Measurements from ENCODE around the gene ERRFI1. TPM values are rescaled to one million over a fixed set of nuclear protein-coding genes. Genes with fewer than 3 reads are reported as not detected.
A peak's percentile ranks its signal among the peaks of the same experiment; 100 is the strongest.

The ERRFI1 gene
- total RNA-seq, 4 donors from 2014 or later, result 59.9 to 133 (median 85.0) TPM

- intact Hi-C loops (cut with DNase I), result no loop called here
- Histone ChIP-seq H3K27me3 (no peaks in the 10 kb centered on the region), H3K4me1 (peaks cover 45 to 56% of the 10 kb centered on the region in 2 donors), H3K4me3 (replicated peaks in 1 of 3) (peak overlapping the region; percentile 23 to 98 (median 96)), H3K27ac (peak overlapping the region; percentile 91 to 98 (median 94)), H3K9me3 (no peaks in the 10 kb centered on the region), H3K36me3 (no peaks in the 10 kb centered on the region)
- peak; percentile 16 to 18 for DNase-seq
- no peak for TF ChIP-seq CTCF (IDR thresholded peaks at IDR 0.05)
- TF ChIP-seq POLR2A (IDR thresholded peaks at IDR 0.05), result no peak
- WGBS, 2 donors, result 0% methylated on average over 2 to 8 of the region's 69 CpGs
Observed at GRCh38 chr1:8025671-8026144, 401 bp downstream of the ERRFI1 start.

DNA sequence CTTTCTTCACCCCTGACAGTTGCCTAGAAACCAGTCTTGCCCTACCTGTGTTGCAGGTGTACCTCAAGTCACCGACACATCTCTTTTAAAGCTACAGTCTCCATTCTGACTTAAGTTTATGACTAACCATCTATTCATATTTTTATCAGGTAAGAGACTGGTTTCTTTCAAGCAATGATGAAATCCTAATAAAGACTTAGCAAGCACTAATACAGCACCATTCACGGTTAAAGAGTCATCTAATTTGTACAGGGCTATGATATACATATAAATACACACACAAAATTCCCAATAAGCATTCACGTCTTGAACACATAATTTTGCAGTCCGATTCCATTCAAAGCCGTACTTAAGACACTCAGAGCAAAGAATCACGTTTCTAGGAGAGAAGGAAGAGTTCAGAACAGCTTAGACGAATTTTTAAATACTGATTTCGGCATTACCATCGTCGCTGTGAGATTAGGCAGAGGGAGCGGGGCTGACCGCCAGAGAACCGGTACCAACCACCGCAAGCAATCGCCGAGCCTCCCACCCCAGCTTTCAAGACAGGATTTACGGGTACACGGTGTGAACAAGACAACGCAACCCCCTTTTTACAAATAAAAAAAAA, 943 bp downstream of the ERRFI1 start:
- Histone ChIP-seq H3K27ac (peak overlapping the region; percentile 91 to 98 (median 94)), H3K4me1 (peaks cover 48 to 61% of the 10 kb centered on the region in 2 donors), H3K36me3 (no peaks in the 10 kb centered on the region), H3K27me3 (no peaks in the 10 kb centered on the region), H3K9me3 (no peaks in the 10 kb centered on the region), H3K4me3 (replicated peaks in 1 of 3) (peak overlapping the region; percentile 23 to 98 (median 96))
- intact Hi-C loops (cut with DNase I), result no loop called here
- WGBS, 2 donors, result 2 to 3% methylated on average over 19 of the region's 19 CpGs
- peak in 1 of 2 donors; percentile 9 for DNase-seq
- TF ChIP-seq POLR2A (IDR thresholded peaks at IDR 0.05) (peak in 1 of 2 donors; percentile 21), CTCF (IDR thresholded peaks at IDR 0.05) (no peak)

GRCh38 chr1:8024329-8024728, 1.8 kb downstream of the ERRFI1 start:
- TF ChIP-seq CTCF (IDR thresholded peaks at IDR 0.05) (no peak), POLR2A (IDR thresholded peaks at IDR 0.05) (no peak)
- no peaks in the 10 kb centered on the region for H3K9me3 ChIP-seq
- WGBS, 2 donors, result 74 to 83% methylated on average over 3 of the region's 3 CpGs
- H3K4me1 ChIP-seq, result peaks cover 56 to 69% of the 10 kb centered on the region in 2 donors
- no peaks in the 10 kb centered on the region for H3K27me3 ChIP-seq
- DNase-seq, result no peak
- H3K4me3 ChIP-seq (replicated peaks in 1 of 3), result peak overlapping the region in 2 of 3 donors; percentile 96 to 98
- peak overlapping the region; percentile 91 to 98 (median 94) for H3K27ac ChIP-seq
- H3K36me3 ChIP-seq, result no peaks in the 10 kb centered on the region
- intact Hi-C loops (cut with DNase I), result no loop called here

- Histone ChIP-seq H3K4me1 (peaks cover 59 to 69% of the 10 kb centered on the region in 2 donors), H3K9me3 (no peaks in the 10 kb centered on the region), H3K36me3 (no peaks in the 10 kb centered on the region), H3K27ac (peak overlapping the region; percentile 91 to 98 (median 94)), H3K4me3 (replicated peaks in 1 of 3) (peak overlapping the region in 2 of 3 donors; percentile 16 to 96), H3K27me3 (no peaks in the 10 kb centered on the region)
- 0 to 85% methylated on average over 1 of the region's 1 CpG for WGBS, 2 donors
- DNase-seq, result no peak
- TF ChIP-seq CTCF (IDR thresholded peaks at IDR 0.05) (no peak), POLR2A (IDR thresholded peaks at IDR 0.05) (no peak)
- intact Hi-C loops (cut with DNase I), result no loop called here
Observed at GRCh38 chr1:8023995-8024313, 2.2 kb downstream of the ERRFI1 start.

GRCh38 chr1:8023287-8023994, 2.7 kb downstream of the ERRFI1 start:
- intact Hi-C loops (cut with DNase I), result no loop called here

More at GRCh38 chr1:8023287-8023994, 2.7 kb downstream of the ERRFI1 start:
- no peak for DNase-seq
- H3K27me3 ChIP-seq, result no peaks in the 10 kb centered on the region
- H3K36me3 ChIP-seq, result no peaks in the 10 kb centered on the region
- TF ChIP-seq CTCF (IDR thresholded peaks at IDR 0.05) (no peak), POLR2A (IDR thresholded peaks at IDR 0.05) (no peak)
- peak overlapping the region; percentile 91 to 98 (median 94) for H3K27ac ChIP-seq
- peaks cover 58 to 69% of the 10 kb centered on the region in 2 donors for H3K4me1 ChIP-seq
- no peaks in the 10 kb centered on the region for H3K9me3 ChIP-seq
- peak overlapping the region in 1 of 3 donors; percentile 16 for H3K4me3 ChIP-seq (replicated peaks in 1 of 3)
- WGBS, 2 donors, result 82 to 85% methylated on average over 10 of the region's 10 CpGs
